H1 (cell line): ENCODE results near the gene TASP1. TPM values are rescaled to one million over a fixed set of nuclear protein-coding genes. Genes with fewer than 3 reads are reported as not detected.
"Not testable (repeated sequence)": the region's sequence is repeated elsewhere in the genome, so short reads cannot be mapped to it uniquely, and the experiment has no call there.

Experiments used
- CTCF ChIA-PET: fragments of 300-600 bp; sonication (Branson Sonifier 250); formaldehyde crosslinking; loops from one replicate; lab custom pipeline; 2021; ENCODE audit not compliant: partially characterized antibody; lab: Charles Lee
- POLR2A ChIA-PET: fragments of 300-600 bp; sonication (Branson Sonifier 250); formaldehyde crosslinking; loops from one replicate; lab custom pipeline; 2021; ENCODE audit warnings: inconsistent platforms; ENCODE audit not compliant: partially characterized antibody; lab: Charles Lee
- DNase-seq, 2 experiments: peaks; one replicate each; pipeline versions ENCODE4 v3.0.0 to v3.0.0-alpha.2; 2010 to 2022; ENCODE audit warnings: low spot score in 2 of 2, low read depth in 1 of 2, mixed read lengths in 1 of 2
- FAIRE-seq: peaks from 2 replicates; lab custom pipeline; 2011; peaks lifted over from hg19 to GRCh38; lab: Jason Lieb, UNC
- H2AFZ ChIP-seq: 2 replicates; pipeline ENCODE4 v1.8.1; 2012; ENCODE audit warnings: low read length, inconsistent platforms
- H2AK5ac ChIP-seq: 2 replicates; pipeline ENCODE4 v1.6.1; 2013; ENCODE audit warnings: low read depth, low read length
- H2BK120ac ChIP-seq: replicated peaks from 2 replicates; pipeline ENCODE3; 2013; ENCODE audit warnings: low read depth, low read length, inconsistent platforms
- H2BK12ac ChIP-seq: 2 replicates; pipeline ENCODE4 v1.6.1; 2013; ENCODE audit warnings: low read depth, low read length
- H2BK15ac ChIP-seq: 2 replicates; pipeline ENCODE4 v1.6.1; 2013; ENCODE audit warnings: low read length
- H2BK20ac ChIP-seq: 2 replicates; pipeline ENCODE4 v1.6.1; 2013; ENCODE audit warnings: low read length
- H2BK5ac ChIP-seq: 2 replicates; pipeline ENCODE4 v1.6.1; 2013; ENCODE audit warnings: low read depth, low read length
- H3K14ac ChIP-seq: 2 replicates; pipeline ENCODE4 v1.6.1; 2013; ENCODE audit warnings: inconsistent platforms; ENCODE audit not compliant: insufficient read length
- H3K18ac ChIP-seq: 2 replicates; pipeline ENCODE4 v1.6.1; 2013; ENCODE audit warnings: low read length; ENCODE audit errors: extremely low read depth
- H3K23ac ChIP-seq: 2 replicates; pipeline ENCODE4 v1.6.1; 2013; ENCODE audit warnings: inconsistent platforms; ENCODE audit not compliant: insufficient read length
- H3K23me2 ChIP-seq: 2 replicates; pipeline ENCODE4 v1.6.1; 2013; ENCODE audit warnings: low read depth, low read length
- H3K27ac ChIP-seq: 2 replicates; pipeline ENCODE4 v1.6.1; 2011; ENCODE audit warnings: low read depth, low read length, inconsistent platforms
- H3K27me3 ChIP-seq, 4 experiments: replicated peaks in 1 of 4; 1 replicate in 1 of 4; 2 replicates in 3 of 4; pipeline versions ENCODE4 v1.6.1 to v1.8.1; 2011 to 2013; ENCODE audit warnings: low read length in 3 of 4, mild to moderate bottlenecking in 3 of 4, inconsistent platforms in 2 of 4, mixed read lengths in 2 of 4, moderate library complexity in 1 of 4; ENCODE audit not compliant: control insufficient read depth in 3 of 4, insufficient read depth in 3 of 4; ENCODE audit errors: extremely low read depth in 1 of 4
- H3K36me3 ChIP-seq, 4 experiments: 2 replicates each; pipeline versions ENCODE4 v1.6.1 to v1.8.1; 2011 to 2013; ENCODE audit warnings: mild to moderate bottlenecking in 4 of 4, low read length in 3 of 4, moderate library complexity in 2 of 4, control low read depth in 1 of 4, inconsistent platforms in 1 of 4; ENCODE audit not compliant: insufficient read depth in 4 of 4, control insufficient read depth in 2 of 4
- H3K4ac ChIP-seq: replicated peaks from 2 replicates; pipeline ENCODE3; 2013; ENCODE audit warnings: low read length, low read depth, mixed read lengths, inconsistent platforms; ENCODE audit not compliant: insufficient read length
- H3K4me1 ChIP-seq, 4 experiments: replicated peaks in 1 of 4; 1 replicate in 1 of 4; 2 replicates in 3 of 4; pipeline versions ENCODE4 v1.6.1 to v1.8.1; 2011 to 2013; ENCODE audit warnings: low read length in 3 of 4, inconsistent platforms in 2 of 4, mixed read lengths in 1 of 4; ENCODE audit not compliant: insufficient read depth in 4 of 4, control insufficient read depth in 3 of 4
- H3K4me2 ChIP-seq, 2 experiments: 2 replicates each; pipeline versions ENCODE4 v1.6.1 to v1.8.1; 2011 to 2013; ENCODE audit warnings: low read depth in 2 of 2, low read length in 2 of 2, control low read depth in 1 of 2, inconsistent platforms in 1 of 2, mild to moderate bottlenecking in 1 of 2; ENCODE audit not compliant: insufficient read depth in 1 of 2
- H3K4me3 ChIP-seq, 4 experiments: fragments of 200-600, 300-600 bp in 1 of 4; sonication (generic), shearing (Covaris generic), sonication (Bioruptor Twin) in 1 of 4; 2 replicates each; pipeline versions ENCODE4 v1.5.1 to v1.8.1; 2011 to 2016; ENCODE audit warnings: low read length in 4 of 4, low read depth in 3 of 4, control low read depth in 2 of 4, inconsistent platforms in 2 of 4, mild to moderate bottlenecking in 2 of 4, mixed read lengths in 1 of 4, moderate library complexity in 1 of 4; ENCODE audit not compliant: insufficient read depth in 2 of 4; ENCODE audit errors: extremely low read depth in 1 of 4
- H3K56ac ChIP-seq: replicated peaks from 2 replicates; pipeline ENCODE3; 2013; ENCODE audit warnings: low read depth, mild to moderate bottlenecking, mixed read lengths, low read length, inconsistent platforms; ENCODE audit not compliant: insufficient read length
- H3K79me1 ChIP-seq: 2 replicates; pipeline ENCODE4 v1.6.1; 2013; ENCODE audit warnings: low read depth, low read length, control low read depth
- H3K79me2 ChIP-seq, 2 experiments: 2 replicates each; pipeline versions ENCODE4 v1.6.1 to v1.8.1; 2012 to 2013; ENCODE audit warnings: low read length in 2 of 2, mild to moderate bottlenecking in 2 of 2, inconsistent platforms in 1 of 2; ENCODE audit not compliant: insufficient read depth in 2 of 2, control insufficient read depth in 1 of 2
- H3K9ac ChIP-seq, 4 experiments: replicated peaks in 1 of 4; 1 replicate in 1 of 4; 2 replicates in 3 of 4; pipeline versions ENCODE4 v1.6.1 to v1.8.1; 2011 to 2013; ENCODE audit warnings: low read depth in 3 of 4, low read length in 3 of 4, control low read depth in 2 of 4, mild to moderate bottlenecking in 2 of 4, moderate library complexity in 2 of 4, inconsistent platforms in 1 of 4; ENCODE audit errors: extremely low read depth in 1 of 4
- H3K9me3 ChIP-seq, 2 experiments: 2 replicates each; pipeline versions ENCODE4 v1.6.1 to v1.8.1; 2012 to 2013; ENCODE audit warnings: mild to moderate bottlenecking in 2 of 2, moderate library complexity in 2 of 2, control low read depth in 1 of 2, inconsistent platforms in 1 of 2, low read depth in 1 of 2, low read length in 1 of 2, mixed read lengths in 1 of 2; ENCODE audit not compliant: insufficient read depth in 2 of 2
- H4K20me1 ChIP-seq, 2 experiments: replicated peaks in 1 of 2; 2 replicates each; pipeline versions ENCODE3 to v1.8.1; 2011 to 2013; ENCODE audit warnings: inconsistent platforms in 2 of 2, low read length in 2 of 2, mild to moderate bottlenecking in 1 of 2; ENCODE audit not compliant: insufficient read depth in 2 of 2, control insufficient read depth in 1 of 2
- H4K5ac ChIP-seq: 2 replicates; pipeline ENCODE4 v1.6.1; 2013; ENCODE audit warnings: low read length, low read depth, mixed read lengths, inconsistent platforms; ENCODE audit not compliant: insufficient read length
- H4K8ac ChIP-seq: 2 replicates; pipeline ENCODE4 v1.8.0; 2013; ENCODE audit warnings: mild to moderate bottlenecking, moderate library complexity, low read length, inconsistent platforms; ENCODE audit not compliant: insufficient read depth; ENCODE audit errors: extremely low read depth
- H4K91ac ChIP-seq: replicated peaks from 2 replicates; pipeline ENCODE3; 2013; ENCODE audit warnings: low read length, mixed read lengths, inconsistent platforms; ENCODE audit not compliant: insufficient read length
- WGBS, 2 experiments: shearing (Covaris generic) in 1 of 2; methylation state at CpG; one replicate each; pipeline versions ENCODE4 v1.1.6 to v1.1.7; 2013 to 2015; ENCODE audit warnings: low lambda C conversion rate in 2 of 2, mixed read lengths in 2 of 2, inconsistent platforms in 1 of 2, low coverage in 1 of 2, missing lambda C conversion rate in 1 of 2; ENCODE audit not compliant: insufficient replicate concordance in 2 of 2, insufficient coverage in 1 of 2, insufficient read length in 1 of 2; ENCODE audit errors: extremely low coverage in 1 of 2, missing lambda C conversion rate in 1 of 2; 5-methylcytosine and 5-hydroxymethylcytosine counted together
- polyA plus RNA-seq, 7 experiments: library from polyadenylated mRNA; depleted of rRNA in 3 of 7; stranded (reverse) in 5 of 7; unstranded in 2 of 7; fragments of >200 nt in 5 of 7; fragments of 200-250 nt in 2 of 7; gene quantifications; 1 replicate in 5 of 7; 2 replicates in 1 of 7; 4 replicates in 1 of 7; pipeline versions ENCODE4 v1.2.1 to v1.2.3, GENCODE V29; 2011 to 2013; ENCODE audit warnings: missing spikeins in 2 of 7, mixed read lengths in 2 of 7
- total RNA-seq: library from RNA; stranded (reverse); fragmentation: NEBNext Ultra II Directional; extraction: Animal tissue kit (Norgen Biotek cat#: 25700); gene quantifications from 2 replicates; pipeline ENCODE4 v1.2.1, GENCODE V29; 2021

The TASP1 gene
- total and polyA plus RNA-seq, 2 of the 8 experiments (the other 6 are each of a cell fraction or from before 2014, with no cell fraction given) = 4.5 to 10.9 TPM

- FAIRE-seq, H2BK12ac ChIP-seq, H3K27ac ChIP-seq, H3K4me2 ChIP-seq, H3K79me1 ChIP-seq, H3K36me3 ChIP-seq, H3K9ac ChIP-seq, H3K23me2 ChIP-seq, H3K9me3 ChIP-seq, H3K27me3 ChIP-seq, POLR2A ChIA-PET, H2BK5ac ChIP-seq, H3K79me2 ChIP-seq, H4K5ac ChIP-seq, H3K4me3 ChIP-seq, DNase-seq, H3K4ac ChIP-seq, H3K14ac ChIP-seq, H2AFZ ChIP-seq, H2AK5ac ChIP-seq, H3K18ac ChIP-seq, H3K23ac ChIP-seq, H4K8ac ChIP-seq, H4K91ac ChIP-seq, H2BK20ac ChIP-seq, H3K56ac ChIP-seq, H3K4me1 ChIP-seq, H2BK15ac ChIP-seq, H2BK120ac ChIP-seq, H4K20me1 ChIP-seq: not testable (repeated sequence)
- CTCF ChIA-PET = interaction anchor here (0.6 kb wide), 2 partner anchors 9 to 83 kb away, joined by 5 read pairs; no protein-coding TSS in a partner anchor
- WGBS, 2 experiments = 96% methylated on average over 1 of the region's 1 CpG; no CpG with 5 or more reads in 1 of the 2 experiments
These were observed 19.3 kb downstream of the TASP1 start for GRCh38 chr20:13619415-13619814.

GRCh38 chr20:13618456-13618855 is 20.3 kb downstream of the TASP1 start:
- H3K36me3 ChIP-seq, H4K91ac ChIP-seq, H3K27me3 ChIP-seq, H3K79me2 ChIP-seq, H2AK5ac ChIP-seq, H4K20me1 ChIP-seq, H3K4me3 ChIP-seq, H2BK120ac ChIP-seq, H2BK20ac ChIP-seq, H2BK5ac ChIP-seq, H3K27ac ChIP-seq, H3K79me1 ChIP-seq, H4K5ac ChIP-seq, FAIRE-seq, H3K4me1 ChIP-seq, H2BK12ac ChIP-seq, H3K4me2 ChIP-seq, POLR2A ChIA-PET, H3K9me3 ChIP-seq, H3K23ac ChIP-seq, H3K4ac ChIP-seq, H3K14ac ChIP-seq, H4K8ac ChIP-seq, H2AFZ ChIP-seq, H3K23me2 ChIP-seq, H3K18ac ChIP-seq, H3K56ac ChIP-seq, DNase-seq, H3K9ac ChIP-seq, H2BK15ac ChIP-seq, CTCF ChIA-PET: not testable (repeated sequence)
- 95% methylated on average over 1 of the region's 1 CpG; no CpG with 5 or more reads in 1 of the 2 experiments for WGBS, 2 experiments
